Stimulated activated memory B cell treated with anti-CD40 and anti-IgM and Interleukin-4, amounts not matched to agents 10 μg/mL and 1 μg/mL and 100 μg/mL, for 72 hours (primary cell): Measurements from ENCODE around the gene RASL12.
"Not testable (repeated sequence)": the region's sequence is repeated elsewhere in the genome, so short reads cannot be mapped to it uniquely, and the experiment has no call there.

ENCODE experiments used
- ATAC-seq: fragments of 150-1000 bp; cut with Tn5 transposase; 2 replicates; pipeline ENCODE4 v1.10.0; 2021
- H3K27ac Mint-ChIP-seq: one replicate; pipeline ENCODE4 v1.8.0; 2022; ENCODE audit warnings: mild to moderate bottlenecking, mixed read lengths
- H3K27me3 Mint-ChIP-seq: one replicate; pipeline ENCODE4 v1.8.0; 2022; ENCODE audit warnings: mixed read lengths
- H3K36me3 Mint-ChIP-seq: one replicate; pipeline ENCODE4 v1.8.0; 2022; ENCODE audit warnings: mixed read lengths
- H3K4me1 Mint-ChIP-seq: one replicate; pipeline ENCODE4 v1.8.0; 2022; ENCODE audit warnings: mixed read lengths
- H3K4me3 Mint-ChIP-seq: one replicate; pipeline ENCODE4 v1.8.0; 2022; ENCODE audit warnings: mild to moderate bottlenecking, moderate library complexity, mixed read lengths
- H3K9me3 Mint-ChIP-seq: one replicate; pipeline ENCODE4 v1.8.0; 2022; ENCODE audit warnings: mixed read lengths

The RASL12 gene

DNA sequence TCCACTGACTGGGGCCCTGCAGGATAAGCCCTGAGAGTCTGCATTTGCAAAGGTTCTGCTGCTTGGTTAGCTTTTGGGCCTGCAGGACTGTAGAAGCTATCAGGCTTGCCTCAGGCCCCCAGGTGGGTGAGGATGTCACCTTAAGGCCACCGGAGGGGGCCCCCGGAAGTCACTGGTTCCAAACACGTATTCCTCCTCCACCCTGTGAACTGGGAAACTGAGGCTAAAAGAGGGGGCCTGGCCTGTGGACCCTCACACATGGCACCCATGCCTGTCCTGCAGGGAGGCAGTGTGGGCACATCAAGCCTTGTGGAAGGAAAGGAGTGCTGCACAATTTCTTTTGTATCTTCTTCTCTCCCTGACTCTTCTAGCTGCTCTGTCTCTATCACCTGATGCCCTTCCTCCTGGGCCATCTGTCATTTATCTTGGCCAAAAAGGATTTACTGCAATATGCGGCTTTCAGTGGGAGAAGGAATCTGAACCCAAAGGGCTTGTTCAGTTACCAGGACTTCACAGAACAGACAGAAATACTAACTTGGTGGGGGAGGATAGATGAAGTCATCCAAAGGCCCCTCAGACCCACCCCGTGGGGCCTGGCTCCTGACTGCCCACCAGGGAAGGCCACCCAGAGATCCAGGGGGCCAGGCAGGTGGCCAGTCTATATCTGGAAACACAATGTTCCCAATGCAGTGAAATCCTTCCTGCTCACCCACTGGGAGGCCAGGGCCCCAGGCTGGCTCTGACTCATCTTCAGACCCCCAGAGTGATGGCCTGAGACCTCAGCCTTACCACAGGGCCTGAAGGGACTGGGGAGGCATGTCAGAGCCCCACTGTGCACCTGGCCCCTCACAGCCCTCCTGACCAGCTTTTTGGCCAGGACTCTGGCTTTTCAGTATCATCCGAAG lies 28.9 kb upstream of the RASL12 start:
- H3K36me3 Mint-ChIP-seq: peaks cover 40% of the 10 kb centered on the region

DNA sequence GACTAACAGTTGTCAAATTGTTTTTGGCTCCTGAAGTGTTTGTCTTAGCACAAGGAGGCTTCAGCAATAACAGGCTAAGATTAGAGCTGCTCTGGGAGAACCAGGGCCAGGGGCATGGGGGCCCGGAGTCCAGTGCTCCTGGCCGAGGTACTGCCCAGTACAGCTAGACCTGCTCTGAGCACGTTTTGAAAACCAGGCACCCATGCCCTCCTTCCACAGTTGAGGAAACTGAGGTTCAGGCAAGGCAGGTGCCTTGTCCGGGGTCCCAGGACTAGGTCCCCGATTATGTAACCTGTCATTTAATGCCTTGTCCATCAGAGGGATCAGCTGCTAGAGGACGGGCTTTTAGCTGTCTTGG lies 27.9 kb upstream of the RASL12 start:
- peaks cover 36% of the 10 kb centered on the region for H3K36me3 Mint-ChIP-seq
- H3K27me3 Mint-ChIP-seq: no peaks in the 10 kb centered on the region
- H3K27ac Mint-ChIP-seq: no peak overlapping the region
- no peak overlapping the region for H3K4me3 Mint-ChIP-seq
- no peaks in the 10 kb centered on the region for H3K4me1 Mint-ChIP-seq
- no peaks in the 10 kb centered on the region for H3K9me3 Mint-ChIP-seq
- ATAC-seq: no peak

More for the DNA sequence above, 28.9 kb upstream of the RASL12 start:
- ATAC-seq: no peak
- H3K4me1 Mint-ChIP-seq: peaks cover 4% of the 10 kb centered on the region
- H3K27me3 Mint-ChIP-seq: no peaks in the 10 kb centered on the region
- H3K27ac Mint-ChIP-seq: no peak overlapping the region
- no peak overlapping the region for H3K4me3 Mint-ChIP-seq
- no peaks in the 10 kb centered on the region for H3K9me3 Mint-ChIP-seq

GRCh38 chr15:65095011-65095746 lies 27.4 kb upstream of the RASL12 start:
- Mint-ChIP-seq H3K4me1 (no peaks in the 10 kb centered on the region), H3K27me3 (no peaks in the 10 kb centered on the region), H3K4me3 (no peak overlapping the region), H3K9me3 (no peaks in the 10 kb centered on the region), H3K27ac (no peak overlapping the region), H3K36me3 (peaks cover 31% of the 10 kb centered on the region)
- no peak for ATAC-seq

DNA sequence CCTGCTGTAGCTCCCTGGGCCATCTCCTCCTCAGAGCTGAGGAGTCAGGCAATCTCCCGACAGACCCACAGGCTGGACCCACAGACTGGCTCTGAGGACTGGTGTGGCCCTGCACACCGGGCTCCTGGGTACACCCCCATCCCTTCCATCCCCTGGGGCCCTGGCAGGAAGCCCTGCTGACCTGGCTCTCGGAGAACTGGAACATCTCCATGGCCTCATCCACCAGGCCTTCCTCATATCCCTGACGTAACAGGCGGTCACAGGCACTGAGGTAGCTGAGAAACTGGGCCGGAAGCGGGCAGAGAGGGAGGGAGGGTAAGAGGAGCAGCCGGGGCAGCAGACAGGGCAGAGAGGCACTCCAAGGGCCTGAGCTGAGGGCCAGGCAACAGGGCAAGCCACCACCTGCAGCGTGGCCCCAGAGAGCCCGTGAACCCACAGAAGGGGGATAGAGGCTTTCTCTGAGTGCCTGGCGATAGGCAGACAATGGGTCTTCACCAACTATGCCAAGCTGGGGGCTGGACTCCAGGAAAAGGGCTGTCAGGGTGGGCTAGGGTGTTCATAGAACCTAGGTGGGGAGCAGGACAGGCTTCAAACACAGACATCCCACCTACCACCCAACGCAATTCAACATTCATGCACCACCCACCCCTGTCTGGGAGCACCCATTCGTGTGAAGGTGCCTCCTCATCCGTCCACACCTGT lies 26.7 kb upstream of the RASL12 start:
- Mint-ChIP-seq H3K9me3 (no peaks in the 10 kb centered on the region), H3K4me3 (no peak overlapping the region), H3K27me3 (no peaks in the 10 kb centered on the region), H3K27ac (no peak overlapping the region), H3K36me3 (peaks cover 28% of the 10 kb centered on the region), H3K4me1 (no peaks in the 10 kb centered on the region)
- no peak for ATAC-seq

DNA sequence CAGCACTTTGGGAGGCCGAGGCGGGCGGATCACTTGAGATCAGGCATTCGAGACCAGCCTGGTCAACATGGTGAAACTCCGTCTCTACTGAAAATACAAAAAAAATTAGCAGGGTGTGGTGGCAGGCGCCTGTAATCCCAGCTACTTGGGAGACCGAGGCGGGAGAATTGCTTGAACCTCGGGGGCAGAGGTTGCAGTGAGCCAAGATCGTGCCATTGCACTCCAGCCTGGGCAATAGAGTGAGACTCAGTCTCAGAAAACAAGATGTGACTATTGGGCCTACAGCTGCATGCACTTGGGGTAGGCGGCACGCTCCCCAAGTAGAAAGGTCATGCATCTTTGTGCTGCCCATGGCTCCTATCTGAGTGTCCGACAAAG lies 26.0 kb upstream of the RASL12 start:
- not testable (repeated sequence) for H3K4me1 Mint-ChIP-seq, H3K27me3 Mint-ChIP-seq, H3K4me3 Mint-ChIP-seq, ATAC-seq, H3K9me3 Mint-ChIP-seq, H3K27ac Mint-ChIP-seq
- H3K36me3 Mint-ChIP-seq: peaks cover 21% of the 10 kb centered on the region

DNA sequence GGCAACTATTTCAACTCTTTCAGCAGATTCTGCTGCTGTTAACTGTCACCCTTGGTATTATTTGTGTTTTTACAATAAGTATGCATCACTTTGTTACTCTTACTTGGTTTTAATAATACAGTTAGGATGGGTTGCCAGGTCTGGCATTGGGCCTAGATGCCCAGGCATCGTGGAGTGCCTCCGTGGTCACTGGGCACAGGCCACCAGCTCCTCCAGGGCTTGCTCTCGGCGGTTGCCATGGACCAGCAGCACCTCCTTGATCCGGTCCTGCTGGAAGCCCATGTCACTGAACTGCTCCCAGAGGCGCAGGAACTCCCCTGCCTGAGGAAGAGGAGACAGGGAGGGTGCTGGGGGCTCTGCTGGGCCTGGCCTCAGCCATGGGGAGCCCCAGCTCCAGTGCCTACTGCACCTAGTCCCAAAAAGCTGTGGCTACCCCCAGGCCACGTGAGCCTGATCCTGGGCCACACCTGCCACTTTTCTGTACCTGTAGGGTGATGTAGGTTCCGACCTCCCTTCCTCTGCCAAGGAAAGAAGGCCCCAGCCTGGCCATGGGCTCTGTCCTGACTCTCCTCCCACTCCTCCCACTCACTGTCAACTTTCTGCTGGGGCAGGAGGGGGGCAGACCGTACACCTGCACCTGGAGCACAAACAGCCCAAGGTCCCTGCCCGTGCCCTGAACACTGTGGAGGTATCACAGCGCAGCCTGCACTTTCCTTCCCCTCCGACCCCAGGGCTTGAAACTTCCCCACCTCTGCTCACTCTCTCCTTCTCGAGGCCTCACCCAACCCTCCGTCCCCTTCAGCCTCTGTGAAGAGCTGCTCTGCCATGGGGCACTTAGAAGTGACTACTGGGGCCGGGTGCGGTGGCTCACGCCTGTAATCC lies 25.4 kb upstream of the RASL12 start:
- Mint-ChIP-seq H3K4me3 (no peak overlapping the region), H3K27ac (no peak overlapping the region), H3K9me3 (no peaks in the 10 kb centered on the region), H3K4me1 (no peaks in the 10 kb centered on the region), H3K36me3 (peaks cover 15% of the 10 kb centered on the region), H3K27me3 (no peaks in the 10 kb centered on the region)
- ATAC-seq: no peak

GRCh38 chr15:65091946-65092770 lies 24.4 kb upstream of the RASL12 start:
- no peaks in the 10 kb centered on the region for H3K9me3 Mint-ChIP-seq
- no peaks in the 10 kb centered on the region for H3K27me3 Mint-ChIP-seq
- no peak overlapping the region for H3K4me3 Mint-ChIP-seq
- H3K27ac Mint-ChIP-seq: no peak overlapping the region
- no peak for ATAC-seq
- no peaks in the 10 kb centered on the region for H3K4me1 Mint-ChIP-seq
- peaks cover 9% of the 10 kb centered on the region for H3K36me3 Mint-ChIP-seq

DNA sequence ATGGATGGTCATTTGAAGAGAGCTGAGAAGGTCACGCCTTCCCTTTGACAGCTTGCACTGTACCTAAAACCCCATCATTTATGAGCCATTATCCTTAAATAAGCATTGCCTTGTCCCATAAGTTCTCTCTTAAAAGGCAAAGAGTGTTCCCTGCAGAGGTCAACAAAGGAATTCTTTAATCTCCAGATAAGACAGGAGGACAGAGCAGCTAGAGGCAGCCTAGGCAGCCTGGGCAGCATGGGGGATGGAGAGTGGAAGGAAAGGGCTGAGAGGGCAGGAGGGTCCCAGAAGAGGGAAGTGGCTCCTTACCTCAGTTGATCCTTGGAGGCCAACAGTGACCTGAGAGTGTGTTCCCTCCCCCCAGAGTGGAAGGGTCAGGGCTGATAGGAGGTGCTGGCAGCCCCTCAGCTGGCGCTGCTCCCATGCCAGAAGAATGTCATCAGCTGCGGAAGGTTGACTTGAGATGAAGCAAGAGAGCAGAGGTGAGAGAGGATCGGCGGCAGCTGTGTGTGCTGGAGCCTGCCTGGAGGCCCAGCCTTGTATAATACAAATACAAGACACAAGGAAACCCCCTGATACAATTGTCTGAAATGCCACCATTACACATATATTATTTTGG lies 21.5 kb upstream of the RASL12 start:
- Mint-ChIP-seq H3K4me3 (no peak overlapping the region), H3K27ac (no peak overlapping the region), H3K36me3 (peaks cover 5% of the 10 kb centered on the region), H3K4me1 (no peaks in the 10 kb centered on the region), H3K27me3 (peaks cover 15% of the 10 kb centered on the region), H3K9me3 (no peaks in the 10 kb centered on the region)
- ATAC-seq: no peak

- Mint-ChIP-seq H3K9me3 (no peaks in the 10 kb centered on the region), H3K4me1 (no peaks in the 10 kb centered on the region), H3K4me3 (no peak overlapping the region), H3K27me3 (peaks cover 22% of the 10 kb centered on the region), H3K36me3 (peaks cover 5% of the 10 kb centered on the region), H3K27ac (no peak overlapping the region)
- no peak for ATAC-seq
Observed at GRCh38 chr15:65088643-65089021, 20.8 kb upstream of the RASL12 start.

- Mint-ChIP-seq H3K4me1 (no peaks in the 10 kb centered on the region), H3K27me3 (peaks cover 28% of the 10 kb centered on the region), H3K36me3 (peaks cover 5% of the 10 kb centered on the region), H3K9me3 (no peaks in the 10 kb centered on the region), H3K4me3 (no peak overlapping the region), H3K27ac (no peak overlapping the region)
- ATAC-seq: no peak
Observed at GRCh38 chr15:65087873-65088642, 20.3 kb upstream of the RASL12 start.

GRCh38 chr15:65087411-65087810 lies 19.6 kb upstream of the RASL12 start:
- H3K36me3 Mint-ChIP-seq: peaks cover 5% of the 10 kb centered on the region
- H3K4me3 Mint-ChIP-seq: no peak overlapping the region
- H3K27me3 Mint-ChIP-seq: peaks cover 34% of the 10 kb centered on the region
- H3K9me3 Mint-ChIP-seq: no peaks in the 10 kb centered on the region
- no peaks in the 10 kb centered on the region for H3K4me1 Mint-ChIP-seq
- H3K27ac Mint-ChIP-seq: no peak overlapping the region
- no peak for ATAC-seq

GRCh38 chr15:65086680-65087111 lies 18.9 kb upstream of the RASL12 start:
- no peak overlapping the region for H3K4me3 Mint-ChIP-seq
- H3K27ac Mint-ChIP-seq: no peak overlapping the region
- no peak for ATAC-seq
- peaks cover 41% of the 10 kb centered on the region for H3K27me3 Mint-ChIP-seq
- peaks cover 5% of the 10 kb centered on the region for H3K36me3 Mint-ChIP-seq
- no peaks in the 10 kb centered on the region for H3K9me3 Mint-ChIP-seq
- H3K4me1 Mint-ChIP-seq: no peaks in the 10 kb centered on the region

- Mint-ChIP-seq H3K4me1 (no peaks in the 10 kb centered on the region), H3K36me3 (peaks cover under 1% of the 10 kb centered on the region), H3K27me3 (peaks cover 47% of the 10 kb centered on the region), H3K27ac (no peak overlapping the region), H3K4me3 (no peak overlapping the region), H3K9me3 (no peaks in the 10 kb centered on the region)
- no peak for ATAC-seq
Observed at GRCh38 chr15:65085990-65086679, 18.3 kb upstream of the RASL12 start.
